Measurements from ENCODE around the gene HYAL1.

Gene HYAL1

GRCh38 chr3:50323092-50323600, 19.8 kb upstream of the HYAL1 start:
- H3K4me3 ChIP-seq (ENCODE audit: low read depth, low read length) = peak overlapping the region; percentile 97
- peaks cover 32% of the 10 kb centered on the region for H3K36me3 ChIP-seq (ENCODE audit: control insufficient read depth, insufficient read depth, low read length)
- H3K27me3 ChIP-seq (ENCODE audit: control insufficient read depth, insufficient read depth, low read length) = no peaks in the 10 kb centered on the region
- no peak overlapping the region for H3K27ac ChIP-seq (ENCODE audit: low read depth, low read length)
- H3K4me1 ChIP-seq (ENCODE audit: control insufficient read depth, insufficient read depth, low read length) = peaks cover 17% of the 10 kb centered on the region
- no peaks in the 10 kb centered on the region for H3K9me3 ChIP-seq (ENCODE audit: control insufficient read depth, insufficient read depth, low read length)
- H3K9ac ChIP-seq (ENCODE audit: low read depth, low read length) = no peak overlapping the region

GRCh38 chr3:50322386-50323091, 19.2 kb upstream of the HYAL1 start, which contains the start of gene HYAL2:
Gene HYAL2 (minus strand): TSS chr3:50322745. CDS start chr3:50320489, 2,256 bp downstream.
- Histone ChIP-seq H3K9ac (ENCODE audit: low read depth, low read length) (peak within 1 kb of the TSS; percentile 100), H3K4me3 (ENCODE audit: low read depth, low read length) (peak within 1 kb of the TSS; percentile 97), H3K36me3 (ENCODE audit: control insufficient read depth, insufficient read depth, low read length) (peaks cover 38% of the 10 kb centered on the region), H3K9me3 (ENCODE audit: control insufficient read depth, insufficient read depth, low read length) (no peaks in the 10 kb centered on the region), H3K27me3 (ENCODE audit: control insufficient read depth, insufficient read depth, low read length) (no peaks in the 10 kb centered on the region), H3K4me1 (ENCODE audit: control insufficient read depth, insufficient read depth, low read length) (peaks cover 17% of the 10 kb centered on the region), H3K27ac (ENCODE audit: low read depth, low read length) (peak within 1 kb of the TSS; percentile 99)

DNA sequence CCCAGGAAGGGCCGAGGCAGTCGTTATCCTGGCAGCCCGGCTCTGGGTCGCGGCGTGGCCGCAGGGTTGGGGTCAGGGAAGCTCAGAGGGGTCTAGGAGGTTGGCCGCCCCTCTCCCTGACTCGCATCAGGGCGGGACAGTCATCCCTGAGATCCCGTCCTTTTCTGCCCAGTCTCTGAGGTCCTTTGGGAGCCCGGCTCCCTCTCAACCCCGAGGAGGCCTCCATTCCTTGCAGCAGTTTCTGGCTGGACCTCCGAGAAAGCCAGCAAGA, 18.7 kb upstream of the HYAL1 start:
- H3K27me3 ChIP-seq (ENCODE audit: control insufficient read depth, insufficient read depth, low read length) = no peaks in the 10 kb centered on the region
- H3K4me3 ChIP-seq (ENCODE audit: low read depth, low read length) = peak overlapping the region; percentile 97
- peak overlapping the region; percentile 51 for H3K9ac ChIP-seq (ENCODE audit: low read depth, low read length)
- peaks cover 17% of the 10 kb centered on the region for H3K4me1 ChIP-seq (ENCODE audit: control insufficient read depth, insufficient read depth, low read length)
- peaks cover 43% of the 10 kb centered on the region for H3K36me3 ChIP-seq (ENCODE audit: control insufficient read depth, insufficient read depth, low read length)
- no peaks in the 10 kb centered on the region for H3K9me3 ChIP-seq (ENCODE audit: control insufficient read depth, insufficient read depth, low read length)
- H3K27ac ChIP-seq (ENCODE audit: low read depth, low read length) = peak overlapping the region; percentile 99

DNA sequence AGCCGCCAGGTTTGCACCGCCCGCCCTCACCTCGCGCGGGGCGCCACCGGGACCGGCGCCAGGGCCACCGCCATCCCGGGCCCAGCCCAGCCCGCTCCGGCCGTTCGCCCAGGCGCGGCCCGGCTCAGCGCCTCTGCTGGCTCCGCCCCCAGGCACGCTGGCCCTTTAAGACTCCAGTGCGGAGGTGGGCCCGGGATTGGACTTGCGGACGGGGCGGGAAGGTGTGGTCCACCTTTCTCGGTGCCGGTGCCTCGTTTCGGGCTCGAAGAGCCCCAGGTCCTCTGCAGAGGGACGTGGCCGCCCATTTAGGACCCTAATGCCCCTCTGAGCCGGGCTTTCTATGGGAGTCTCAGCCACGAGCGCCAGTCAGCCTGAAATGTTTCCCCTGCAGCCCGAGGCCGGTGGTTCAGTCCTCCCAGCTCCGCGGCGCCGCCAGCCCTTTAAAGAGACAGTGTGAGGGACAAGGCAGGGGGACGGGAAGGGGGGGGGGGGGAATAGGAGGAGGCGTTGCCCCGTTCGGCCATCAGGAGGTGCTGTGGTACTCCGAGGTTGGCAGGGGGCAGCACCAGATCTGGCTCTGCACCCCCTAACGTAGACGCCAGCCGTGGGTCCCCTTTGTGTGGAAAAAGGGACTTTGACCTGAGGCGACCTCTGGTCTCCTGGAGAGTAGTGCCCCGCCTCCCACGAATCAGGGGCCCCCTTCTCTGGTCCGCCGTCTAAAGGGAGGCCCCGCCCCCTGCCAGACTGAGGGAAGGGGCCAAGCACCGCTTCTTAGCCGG, 18.2 kb upstream of the HYAL1 start:
- Histone ChIP-seq H3K4me1 (ENCODE audit: control insufficient read depth, insufficient read depth, low read length) (peaks cover 17% of the 10 kb centered on the region), H3K4me3 (ENCODE audit: low read depth, low read length) (peak overlapping the region; percentile 97), H3K27ac (ENCODE audit: low read depth, low read length) (peak overlapping the region; percentile 99), H3K9me3 (ENCODE audit: control insufficient read depth, insufficient read depth, low read length) (no peaks in the 10 kb centered on the region), H3K27me3 (ENCODE audit: control insufficient read depth, insufficient read depth, low read length) (no peaks in the 10 kb centered on the region), H3K36me3 (ENCODE audit: control insufficient read depth, insufficient read depth, low read length) (peaks cover 47% of the 10 kb centered on the region), H3K9ac (ENCODE audit: low read depth, low read length) (peak overlapping the region; percentile 100)

DNA sequence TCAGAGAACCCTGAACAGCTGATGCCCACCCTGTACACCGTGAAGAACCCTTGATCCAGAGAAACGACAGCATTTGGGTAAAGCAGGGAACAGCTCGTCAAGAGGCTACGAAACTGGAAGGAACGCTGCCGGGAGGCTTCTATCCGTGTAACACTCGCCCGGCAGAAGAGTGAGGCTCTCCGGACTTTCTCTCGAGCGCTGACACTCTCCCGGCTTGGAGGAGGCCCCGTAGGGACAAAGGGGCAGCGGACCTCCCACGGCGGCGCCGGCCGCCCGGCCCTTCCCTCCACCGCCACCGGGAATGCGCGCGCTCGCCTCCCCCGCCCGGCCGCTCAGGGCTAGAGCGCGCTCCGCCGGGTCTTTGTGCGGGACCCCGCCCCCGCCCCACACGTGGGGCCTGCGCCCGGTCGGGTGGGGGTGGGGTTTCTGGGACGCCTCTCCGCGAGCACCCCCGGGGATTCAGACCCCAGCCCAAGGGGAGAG, 17.5 kb upstream of the HYAL1 start:
- Histone ChIP-seq H3K27ac (ENCODE audit: low read depth, low read length) (peak overlapping the region; percentile 99), H3K9ac (ENCODE audit: low read depth, low read length) (peak overlapping the region; percentile 100), H3K27me3 (ENCODE audit: control insufficient read depth, insufficient read depth, low read length) (no peaks in the 10 kb centered on the region), H3K4me3 (ENCODE audit: low read depth, low read length) (peak overlapping the region; percentile 97), H3K4me1 (ENCODE audit: control insufficient read depth, insufficient read depth, low read length) (peaks cover 17% of the 10 kb centered on the region), H3K36me3 (ENCODE audit: control insufficient read depth, insufficient read depth, low read length) (peaks cover 46% of the 10 kb centered on the region), H3K9me3 (ENCODE audit: control insufficient read depth, insufficient read depth, low read length) (no peaks in the 10 kb centered on the region)

DNA sequence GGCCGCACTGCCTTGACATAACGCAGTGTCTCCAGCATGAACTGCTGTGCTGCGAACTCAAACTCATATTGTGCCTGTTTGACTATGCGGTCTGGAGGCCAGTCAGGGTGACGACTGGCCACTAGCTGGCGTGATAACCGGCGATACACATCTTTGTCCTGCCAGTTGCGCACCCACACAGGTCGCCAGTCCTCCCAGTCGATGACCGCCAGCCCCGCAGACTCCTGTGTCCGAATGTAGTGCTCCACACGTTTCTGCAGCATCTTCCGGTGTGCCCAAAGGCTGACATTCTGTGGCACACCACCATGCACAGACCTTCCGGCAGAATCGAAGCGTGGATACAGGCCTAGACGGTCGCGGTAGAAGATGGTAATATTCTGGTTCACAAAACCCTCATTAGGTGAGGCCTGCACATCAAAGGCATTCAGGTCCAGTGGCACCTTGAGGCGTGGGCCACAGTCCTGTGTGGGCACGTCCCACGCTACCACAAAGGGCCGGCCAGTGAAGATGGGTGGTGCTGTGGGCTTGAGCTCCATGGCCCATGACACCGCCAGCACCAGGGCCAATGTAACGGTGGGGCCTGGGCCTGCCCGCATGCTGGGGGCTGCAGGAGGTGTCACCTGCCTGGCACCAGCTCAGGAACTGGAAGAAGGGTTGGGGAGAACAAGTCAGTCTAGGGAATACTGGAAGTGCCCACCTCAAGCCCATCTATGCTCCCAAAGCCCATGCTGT, 16.7 kb upstream of the HYAL1 start:
- Histone ChIP-seq H3K27ac (ENCODE audit: low read depth, low read length) (peak overlapping the region; percentile 99), H3K27me3 (ENCODE audit: control insufficient read depth, insufficient read depth, low read length) (no peaks in the 10 kb centered on the region), H3K9ac (ENCODE audit: low read depth, low read length) (no peak overlapping the region), H3K36me3 (ENCODE audit: control insufficient read depth, insufficient read depth, low read length) (peaks cover 40% of the 10 kb centered on the region), H3K9me3 (ENCODE audit: control insufficient read depth, insufficient read depth, low read length) (no peaks in the 10 kb centered on the region), H3K4me3 (ENCODE audit: low read depth, low read length) (peak overlapping the region; percentile 97), H3K4me1 (ENCODE audit: control insufficient read depth, insufficient read depth, low read length) (peaks cover 17% of the 10 kb centered on the region)

- Histone ChIP-seq H3K9ac (ENCODE audit: low read depth, low read length) (no peak overlapping the region), H3K27ac (ENCODE audit: low read depth, low read length) (no peak overlapping the region), H3K4me1 (ENCODE audit: control insufficient read depth, insufficient read depth, low read length) (peaks cover 17% of the 10 kb centered on the region)
Observed at GRCh38 chr3:50319181-50319893, 16.0 kb upstream of the HYAL1 start.

DNA sequence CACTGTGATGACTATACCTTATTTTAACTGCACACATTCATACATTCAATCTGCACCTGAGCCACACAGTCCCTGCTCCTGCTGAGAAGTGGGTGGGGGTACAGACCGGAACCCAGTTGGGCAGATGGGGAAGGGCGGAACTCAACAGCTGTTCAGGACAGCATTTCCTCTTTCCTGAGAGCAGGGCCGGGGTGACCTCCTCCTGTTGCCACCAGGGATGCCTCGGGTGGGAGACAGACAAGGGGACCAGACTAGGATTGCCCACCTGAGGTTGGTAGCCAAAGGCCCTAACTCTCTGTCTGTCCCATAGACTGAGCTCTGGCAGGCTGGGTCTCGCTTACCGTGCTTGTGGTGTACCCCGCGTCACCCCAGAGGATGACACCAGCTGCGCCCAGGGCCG, 15.2 kb upstream of the HYAL1 start:
- Histone ChIP-seq H3K4me1 (ENCODE audit: control insufficient read depth, insufficient read depth, low read length) (peaks cover 17% of the 10 kb centered on the region), H3K27ac (ENCODE audit: low read depth, low read length) (no peak overlapping the region), H3K27me3 (ENCODE audit: control insufficient read depth, insufficient read depth, low read length) (no peaks in the 10 kb centered on the region), H3K4me3 (ENCODE audit: low read depth, low read length) (no peak overlapping the region), H3K9ac (ENCODE audit: low read depth, low read length) (no peak overlapping the region), H3K9me3 (ENCODE audit: control insufficient read depth, insufficient read depth, low read length) (no peaks in the 10 kb centered on the region), H3K36me3 (ENCODE audit: control insufficient read depth, insufficient read depth, low read length) (peaks cover 40% of the 10 kb centered on the region)

More at GRCh38 chr3:50319181-50319893, 16.0 kb upstream of the HYAL1 start:
- Histone ChIP-seq H3K4me3 (ENCODE audit: low read depth, low read length) (no peak overlapping the region), H3K27me3 (ENCODE audit: control insufficient read depth, insufficient read depth, low read length) (no peaks in the 10 kb centered on the region), H3K9me3 (ENCODE audit: control insufficient read depth, insufficient read depth, low read length) (no peaks in the 10 kb centered on the region), H3K36me3 (ENCODE audit: control insufficient read depth, insufficient read depth, low read length) (peaks cover 40% of the 10 kb centered on the region)

DNA sequence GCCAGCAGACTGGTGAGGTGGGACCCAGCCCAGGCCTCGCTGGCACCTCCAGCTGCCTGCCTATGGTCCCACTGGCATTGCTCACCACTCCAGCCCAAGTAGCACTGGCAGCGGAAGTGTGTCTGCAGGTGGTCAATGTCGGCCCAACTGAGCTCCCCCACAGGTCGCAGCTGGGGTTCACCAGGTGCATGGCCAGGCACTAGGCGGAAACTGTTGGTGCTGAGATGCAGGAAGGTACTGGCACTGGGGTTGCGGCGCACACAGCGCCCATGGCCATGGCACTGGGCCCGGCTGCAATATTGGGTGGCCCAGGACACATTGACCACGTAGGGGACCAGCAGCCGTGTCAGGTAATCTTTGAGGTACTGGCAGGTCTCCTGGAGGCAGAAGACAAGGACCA, 14.8 kb upstream of the HYAL1 start:
- H3K4me3 ChIP-seq (ENCODE audit: low read depth, low read length) = no peak overlapping the region
- H3K36me3 ChIP-seq (ENCODE audit: control insufficient read depth, insufficient read depth, low read length) = peaks cover 40% of the 10 kb centered on the region
- H3K9ac ChIP-seq (ENCODE audit: low read depth, low read length) = no peak overlapping the region
- H3K27me3 ChIP-seq (ENCODE audit: control insufficient read depth, insufficient read depth, low read length) = no peaks in the 10 kb centered on the region
- H3K4me1 ChIP-seq (ENCODE audit: control insufficient read depth, insufficient read depth, low read length) = peaks cover 15% of the 10 kb centered on the region
- H3K27ac ChIP-seq (ENCODE audit: low read depth, low read length) = no peak overlapping the region
- H3K9me3 ChIP-seq (ENCODE audit: control insufficient read depth, insufficient read depth, low read length) = no peaks in the 10 kb centered on the region

GRCh38 chr3:50317300-50317699, 13.9 kb upstream of the HYAL1 start:
- no peak overlapping the region for H3K9ac ChIP-seq (ENCODE audit: low read depth, low read length)
- H3K27ac ChIP-seq (ENCODE audit: low read depth, low read length) = peak overlapping the region; percentile 5

More at GRCh38 chr3:50317300-50317699, 13.9 kb upstream of the HYAL1 start:
- Histone ChIP-seq H3K4me3 (ENCODE audit: low read depth, low read length) (no peak overlapping the region), H3K27me3 (ENCODE audit: control insufficient read depth, insufficient read depth, low read length) (no peaks in the 10 kb centered on the region), H3K9me3 (ENCODE audit: control insufficient read depth, insufficient read depth, low read length) (no peaks in the 10 kb centered on the region), H3K36me3 (ENCODE audit: control insufficient read depth, insufficient read depth, low read length) (peaks cover 40% of the 10 kb centered on the region), H3K4me1 (ENCODE audit: control insufficient read depth, insufficient read depth, low read length) (peaks cover 9% of the 10 kb centered on the region; the same call in 1 of the 2 replicates)
